ENCODE measurements around the gene INHBC.

The INHBC gene

GRCh38 chr12:57444744-57445143 is 10.2 kb downstream of the INHBC start:
- Histone ChIP-seq H3K9me3 (ENCODE audit: insufficient read depth, low read length) (no peaks in the 10 kb centered on the region), H3K79me2 (ENCODE audit: insufficient read depth, low read length) (no peaks in the 10 kb centered on the region), H4K20me1 (ENCODE audit: low read depth, low read length) (no peaks in the 10 kb centered on the region), H3K27me3 (ENCODE audit: low read length) (peaks cover 3% of the 10 kb centered on the region; the same call in 1 of the 2 replicates), H3K9ac (ENCODE audit: low read length) (no peak overlapping the region), H3K9me2 (replicated peaks; ENCODE audit: insufficient read depth, low read length) (no peaks in the 10 kb centered on the region), H3K4me2 (ENCODE audit: low read depth, low read length, poor library complexity, severe bottlenecking) (no peak overlapping the region), H3K36me3 (ENCODE audit: low read length) (no peaks in the 10 kb centered on the region), H3F3A (ENCODE audit: insufficient read depth) (peaks cover 7% of the 10 kb centered on the region; the same call in 1 of the 2 replicates), H3K27ac (ENCODE audit: low read depth, low read length) (no peak overlapping the region), H3K4me3 (ENCODE audit: insufficient read depth, low read length, poor library complexity, severe bottlenecking) (no peak overlapping the region), H2AFZ (ENCODE audit: low read depth, low read length, severe bottlenecking) (no peak overlapping the region)
- TF ChIP-seq EZH2phosphoT487 (conservative IDR thresholded peaks at IDR 0.05; ENCODE audit: low read length) (no peak), CTCF (IDR thresholded peaks at IDR 0.05; ENCODE audit: insufficient read depth, low read length, poor library complexity, severe bottlenecking) (no peak)

- no peak overlapping the region for H3K4me2 ChIP-seq (ENCODE audit: low read depth, low read length, poor library complexity, severe bottlenecking)
- TF ChIP-seq EZH2phosphoT487 (conservative IDR thresholded peaks at IDR 0.05; ENCODE audit: low read length) (no peak), CTCF (IDR thresholded peaks at IDR 0.05; ENCODE audit: insufficient read depth, low read length, poor library complexity, severe bottlenecking) (no peak)
- H3K9ac ChIP-seq (ENCODE audit: low read length): no peak overlapping the region
Measured at GRCh38 chr12:57446292-57446960, 11.8 kb downstream of the INHBC start.

GRCh38 chr12:57448669-57449068 is 14.1 kb downstream of the INHBC start:
- no peaks in the 10 kb centered on the region for H3K9me2 ChIP-seq (replicated peaks; ENCODE audit: insufficient read depth, low read length)
- H3F3A ChIP-seq (ENCODE audit: insufficient read depth): peaks cover 7% of the 10 kb centered on the region; the same call in 1 of the 2 replicates
- H3K79me2 ChIP-seq (ENCODE audit: insufficient read depth, low read length): no peaks in the 10 kb centered on the region
- H3K4me2 ChIP-seq (ENCODE audit: low read depth, low read length, poor library complexity, severe bottlenecking): no peak overlapping the region
- H2AFZ ChIP-seq (ENCODE audit: low read depth, low read length, severe bottlenecking): no peak overlapping the region
- H3K4me3 ChIP-seq (ENCODE audit: insufficient read depth, low read length, poor library complexity, severe bottlenecking): no peak overlapping the region
- no peaks in the 10 kb centered on the region for H3K27me3 ChIP-seq (ENCODE audit: low read length)
- no peak for TF ChIP-seq CTCF (IDR thresholded peaks at IDR 0.05; ENCODE audit: insufficient read depth, low read length, poor library complexity, severe bottlenecking)
- H3K9ac ChIP-seq (ENCODE audit: low read length): no peak overlapping the region
- H3K9me3 ChIP-seq (ENCODE audit: insufficient read depth, low read length): no peaks in the 10 kb centered on the region
- no peaks in the 10 kb centered on the region for H4K20me1 ChIP-seq (ENCODE audit: low read depth, low read length)
- no peaks in the 10 kb centered on the region for H3K36me3 ChIP-seq (ENCODE audit: low read length)
- H3K27ac ChIP-seq (ENCODE audit: low read depth, low read length): no peak overlapping the region

More at GRCh38 chr12:57446292-57446960, 11.8 kb downstream of the INHBC start:
- no peak overlapping the region for H3K4me3 ChIP-seq (ENCODE audit: insufficient read depth, low read length, poor library complexity, severe bottlenecking)
- H4K20me1 ChIP-seq (ENCODE audit: low read depth, low read length): no peaks in the 10 kb centered on the region
- H3K27ac ChIP-seq (ENCODE audit: low read depth, low read length): no peak overlapping the region
- no peak overlapping the region for H2AFZ ChIP-seq (ENCODE audit: low read depth, low read length, severe bottlenecking)
- H3K27me3 ChIP-seq (ENCODE audit: low read length): peaks cover 3% of the 10 kb centered on the region; the same call in 1 of the 2 replicates
- no peaks in the 10 kb centered on the region for H3K79me2 ChIP-seq (ENCODE audit: insufficient read depth, low read length)
- H3K9me3 ChIP-seq (ENCODE audit: insufficient read depth, low read length): no peaks in the 10 kb centered on the region
- H3K36me3 ChIP-seq (ENCODE audit: low read length): no peaks in the 10 kb centered on the region
- H3F3A ChIP-seq (ENCODE audit: insufficient read depth): peaks cover 7% of the 10 kb centered on the region; the same call in 1 of the 2 replicates
- no peaks in the 10 kb centered on the region for H3K9me2 ChIP-seq (replicated peaks; ENCODE audit: insufficient read depth, low read length)

Measured in SU-DHL-6 (cell line).